ENCODE results near the gene PRKCA.

The PRKCA gene

DNA sequence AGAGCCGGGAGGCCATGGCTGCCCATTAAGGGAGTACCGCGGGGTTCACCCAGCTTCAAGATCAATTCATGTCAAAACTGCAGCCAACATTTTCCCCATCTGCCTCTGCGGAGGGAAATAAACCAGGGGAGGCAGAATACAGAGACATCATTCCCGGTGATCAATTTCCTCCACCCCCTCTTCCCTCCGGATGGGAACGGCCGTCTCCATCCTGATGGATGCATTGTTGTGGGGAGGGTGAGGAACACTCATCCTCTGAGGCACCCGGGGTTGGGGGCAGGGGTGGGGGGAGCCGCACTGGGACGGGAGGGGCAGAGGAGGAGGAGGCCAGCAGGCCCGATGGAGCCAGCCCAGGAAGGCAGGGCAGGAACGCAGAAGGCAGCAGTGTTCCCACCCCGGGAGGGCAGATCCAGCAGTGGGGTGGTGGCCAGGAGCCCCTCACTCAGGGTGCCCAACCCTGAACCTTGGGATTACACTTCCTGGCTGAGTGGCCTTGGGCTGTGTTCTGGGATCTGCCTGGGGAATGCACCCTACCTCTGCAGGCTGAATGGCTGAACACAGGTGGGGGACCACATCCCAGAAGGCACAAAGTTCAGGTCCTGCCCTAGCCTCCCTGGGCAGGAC, 546.7 kb downstream of the PRKCA start:
- no peak for TF ChIP-seq CTCF (conservative IDR thresholded peaks at IDR 0.05; ENCODE audit: low read depth, low read length)
- H3K4me3 ChIP-seq (IDR thresholded peaks at IDR 0.05; ENCODE audit: insufficient read depth, low read depth, low read length), result no peak overlapping the region
- H3K79me2 ChIP-seq (ENCODE audit: insufficient read depth, low read depth), result no peaks in the 10 kb centered on the region
- no peaks in the 10 kb centered on the region for H4K20me1 ChIP-seq (ENCODE audit: insufficient read depth)
- no peak overlapping the region for H3K27ac ChIP-seq
- H2AFZ ChIP-seq (ENCODE audit: low read depth), result no peak overlapping the region
- H3K27me3 ChIP-seq (ENCODE audit: insufficient read depth, low read depth), result no peaks in the 10 kb centered on the region
- peaks cover 4% of the 10 kb centered on the region for H3K4me1 ChIP-seq (ENCODE audit: low read depth, poor library complexity, severe bottlenecking)
- no peak overlapping the region for H3K9ac ChIP-seq
- no peak overlapping the region for H3K4me2 ChIP-seq
- H3K36me3 ChIP-seq (ENCODE audit: insufficient read depth), result no peaks in the 10 kb centered on the region

DNA sequence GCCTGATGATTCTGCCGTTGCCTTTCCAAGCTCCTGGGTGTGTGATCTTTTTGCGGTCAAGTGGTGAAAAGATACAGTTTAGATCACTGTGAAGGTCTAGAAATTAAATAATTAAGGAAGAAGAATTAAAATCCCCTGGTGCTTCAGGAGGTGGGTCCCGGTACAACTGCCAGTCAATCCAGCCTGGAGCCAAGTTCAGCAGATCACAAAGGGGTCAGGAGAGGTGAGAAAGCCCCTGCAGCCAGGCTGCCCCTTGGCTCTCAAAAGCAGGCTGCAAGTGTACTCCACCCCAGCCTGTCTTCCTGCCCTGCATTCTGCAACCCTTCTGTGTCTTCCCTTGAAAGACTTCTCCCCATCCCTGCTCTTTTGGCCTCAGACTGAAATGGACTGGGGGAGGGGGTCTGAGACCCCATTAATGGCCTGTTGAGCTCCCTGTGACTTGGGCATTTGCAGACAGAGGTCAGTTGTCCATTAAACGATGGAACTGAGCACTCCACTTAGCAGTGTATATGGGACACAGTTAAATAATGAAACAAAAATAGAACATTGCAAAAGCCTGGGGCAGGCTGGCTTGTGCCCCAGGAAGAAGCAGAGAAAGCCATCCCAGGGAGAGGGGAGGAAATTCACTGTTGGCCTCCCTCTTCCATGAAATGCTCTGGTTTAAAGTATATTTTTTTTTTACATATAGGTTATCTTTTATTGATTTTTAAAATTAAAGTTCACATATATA, 547.6 kb downstream of the PRKCA start:
- H3K36me3 ChIP-seq (ENCODE audit: insufficient read depth), result no peaks in the 10 kb centered on the region
- no peak overlapping the region for H2AFZ ChIP-seq (ENCODE audit: low read depth)
- TF ChIP-seq CTCF (conservative IDR thresholded peaks at IDR 0.05; ENCODE audit: low read depth, low read length), result no peak
- no peak overlapping the region for H3K9ac ChIP-seq
- H3K27ac ChIP-seq, result no peak overlapping the region
- H3K79me2 ChIP-seq (ENCODE audit: insufficient read depth, low read depth), result no peaks in the 10 kb centered on the region
- H3K4me2 ChIP-seq, result no peak overlapping the region
- H3K4me3 ChIP-seq (IDR thresholded peaks at IDR 0.05; ENCODE audit: insufficient read depth, low read depth, low read length), result no peak overlapping the region
- H3K4me1 ChIP-seq (ENCODE audit: low read depth, poor library complexity, severe bottlenecking), result peaks cover 4% of the 10 kb centered on the region
- H4K20me1 ChIP-seq (ENCODE audit: insufficient read depth), result no peaks in the 10 kb centered on the region
- no peaks in the 10 kb centered on the region for H3K27me3 ChIP-seq (ENCODE audit: insufficient read depth, low read depth)

- Histone ChIP-seq H3K4me3 (IDR thresholded peaks at IDR 0.05; ENCODE audit: insufficient read depth, low read depth, low read length) (no peak overlapping the region), H2AFZ (ENCODE audit: low read depth) (no peak overlapping the region), H3K27ac (no peak overlapping the region), H3K79me2 (ENCODE audit: insufficient read depth, low read depth) (no peaks in the 10 kb centered on the region), H3K36me3 (ENCODE audit: insufficient read depth) (no peaks in the 10 kb centered on the region), H3K27me3 (ENCODE audit: insufficient read depth, low read depth) (no peaks in the 10 kb centered on the region), H3K9ac (no peak overlapping the region), H3K4me1 (ENCODE audit: low read depth, poor library complexity, severe bottlenecking) (peaks cover 4% of the 10 kb centered on the region), H3K4me2 (no peak overlapping the region), H4K20me1 (ENCODE audit: insufficient read depth) (no peaks in the 10 kb centered on the region)
- TF ChIP-seq CTCF (conservative IDR thresholded peaks at IDR 0.05; ENCODE audit: low read depth, low read length), result no peak
Observed at GRCh38 chr17:66850692-66851091, 548.3 kb downstream of the PRKCA start.

DNA sequence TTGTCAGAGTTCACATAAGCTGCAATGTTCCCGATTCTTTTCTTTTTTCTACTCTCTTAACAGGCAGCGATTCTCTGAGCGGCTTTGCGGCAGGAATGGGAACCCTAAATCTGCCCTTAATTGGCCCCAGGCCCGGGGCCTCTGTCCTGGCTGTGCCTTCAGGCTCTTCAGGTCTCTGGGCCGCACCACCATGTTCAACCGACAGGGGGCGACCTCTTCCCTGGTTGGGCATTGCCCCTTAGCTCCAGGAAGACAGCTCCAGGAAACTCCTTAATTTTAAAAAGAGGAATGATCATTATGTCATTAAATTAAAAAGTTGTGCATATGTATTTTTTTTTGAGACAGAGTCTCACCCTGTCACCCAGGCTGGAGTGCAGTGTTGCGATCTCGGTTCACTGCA, 552.8 kb downstream of the PRKCA start:
- Histone ChIP-seq H3K27ac (no peak overlapping the region), H4K20me1 (ENCODE audit: insufficient read depth) (no peaks in the 10 kb centered on the region), H3K4me1 (ENCODE audit: low read depth, poor library complexity, severe bottlenecking) (peaks cover 4% of the 10 kb centered on the region), H3K4me3 (IDR thresholded peaks at IDR 0.05; ENCODE audit: insufficient read depth, low read depth, low read length) (no peak overlapping the region), H3K79me2 (ENCODE audit: insufficient read depth, low read depth) (no peaks in the 10 kb centered on the region), H3K36me3 (ENCODE audit: insufficient read depth) (no peaks in the 10 kb centered on the region), H3K27me3 (ENCODE audit: insufficient read depth, low read depth) (no peaks in the 10 kb centered on the region), H2AFZ (ENCODE audit: low read depth) (no peak overlapping the region), H3K9ac (no peak overlapping the region), H3K4me2 (no peak overlapping the region)
- TF ChIP-seq CTCF (conservative IDR thresholded peaks at IDR 0.05; ENCODE audit: low read depth, low read length), result peak; percentile 58
